Activated CD8-positive, alpha-beta memory T cell treated with anti-CD3 and anti-CD28 coated beads, Interleukin-2, amount 10 ng/mL, durations not matched to agents 7 days and 5 days (primary cell): ENCODE results near the gene SNRNP70. TPM values are rescaled to one million over a fixed set of nuclear protein-coding genes. Genes with fewer than 3 reads are reported as not detected.
A peak's percentile ranks its signal among the peaks of the same experiment; 100 is the strongest.
"Not testable (repeated sequence)": the region's sequence is repeated elsewhere in the genome, so short reads cannot be mapped to it uniquely, and the experiment has no call there.

Source experiments
- ATAC-seq: fragments of 150-1000 bp; cut with Tn5 transposase; one replicate; pipeline ENCODE4 v1.10.0; 2021; ENCODE audit warnings: moderate library complexity
- CTCF ChIA-PET: fragments of 350-600 bp; sonication (Branson Sonifier 250); formaldehyde crosslinking; loops from one replicate; lab custom pipeline; 2021; ENCODE audit warnings: antibody characterized with exemption; lab: Charles Lee
- DNase-seq: peaks from one replicate; pipeline ENCODE4 v3.0.0-alpha.2; 2020
- H3K27ac Mint-ChIP-seq: one replicate; pipeline ENCODE4 v1.8.0; 2021; ENCODE audit warnings: mild to moderate bottlenecking, mixed read lengths
- H3K27me3 Mint-ChIP-seq: one replicate; pipeline ENCODE4 v1.8.0; 2021; ENCODE audit warnings: mixed read lengths
- H3K36me3 Mint-ChIP-seq: one replicate; pipeline ENCODE4 v1.8.0; 2021; ENCODE audit warnings: mild to moderate bottlenecking, mixed read lengths
- H3K4me1 Mint-ChIP-seq: one replicate; pipeline ENCODE4 v1.8.0; 2021; ENCODE audit warnings: mixed read lengths
- H3K4me3 Mint-ChIP-seq: one replicate; pipeline ENCODE4 v1.8.0; 2021; ENCODE audit warnings: mild to moderate bottlenecking, moderate library complexity, mixed read lengths
- H3K9me3 Mint-ChIP-seq: one replicate; pipeline ENCODE4 v1.8.0; 2022; ENCODE audit warnings: low read depth, mixed read lengths
- total RNA-seq, 2 experiments: library from RNA; stranded (reverse); gene quantifications; one replicate each; pipeline ENCODE4 v1.2.3, GENCODE V29; 2021

Gene SNRNP70
- total RNA-seq, 2 experiments from 2014 or later, result 222 to 224 TPM

DNA sequence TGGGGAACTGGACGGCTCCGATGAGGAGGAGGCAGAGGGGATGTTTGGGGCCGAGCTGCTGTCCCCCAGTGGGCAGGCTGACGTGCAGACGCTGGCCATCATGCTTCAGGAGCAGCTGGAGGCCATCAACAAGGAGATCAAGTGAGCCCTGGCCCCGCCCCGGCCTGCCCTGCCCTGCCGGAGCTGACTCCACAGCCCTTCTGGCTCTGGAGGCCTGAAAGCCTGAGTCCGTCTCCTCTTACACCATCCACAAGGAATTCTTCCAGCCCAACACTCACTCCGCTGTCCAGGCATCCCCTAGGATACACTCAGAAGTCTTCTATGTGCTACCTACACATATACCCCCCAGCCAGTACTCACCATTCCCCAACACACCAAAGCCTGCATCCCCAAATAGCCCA lies 51.5 kb downstream of the SNRNP70 start:
- H3K9me3 Mint-ChIP-seq, result no peaks in the 10 kb centered on the region
- peaks cover 9% of the 10 kb centered on the region for H3K4me1 Mint-ChIP-seq
- no peak overlapping the region for H3K27ac Mint-ChIP-seq
- no peaks in the 10 kb centered on the region for H3K36me3 Mint-ChIP-seq
- no peak overlapping the region for H3K4me3 Mint-ChIP-seq
- H3K27me3 Mint-ChIP-seq, result peaks cover 6% of the 10 kb centered on the region
- DNase-seq (no peak), ATAC-seq (no peak)
- CTCF ChIA-PET, result interaction anchor here (0.6 to 1.4 kb wide), 3 partner anchors 39 to 143 kb away, joined by 3 to 6 read pairs (median 3); partner anchors contain the start of gene RUVBL2

DNA sequence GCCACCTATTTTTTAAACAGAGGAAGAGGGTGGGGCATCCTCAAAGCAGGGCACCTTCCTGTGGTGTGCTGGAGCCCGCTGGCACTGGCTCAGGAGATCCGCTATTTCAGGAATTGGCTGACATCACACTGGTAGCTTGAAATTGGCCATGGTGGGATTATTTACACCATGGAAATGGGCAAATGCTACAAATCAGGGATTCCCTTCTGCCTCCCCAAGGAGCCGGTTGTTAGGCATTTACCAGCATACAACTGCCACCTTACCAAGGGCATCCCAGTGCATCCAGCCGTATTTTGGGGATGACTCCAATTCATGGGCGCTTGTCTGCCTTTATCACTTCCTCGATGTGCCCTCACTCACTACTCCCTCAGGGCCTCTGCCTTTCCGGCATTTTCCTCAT lies 55.7 kb downstream of the SNRNP70 start:
- peaks cover 8% of the 10 kb centered on the region for H3K27me3 Mint-ChIP-seq
- H3K27ac Mint-ChIP-seq, result no peak overlapping the region
- H3K4me3 Mint-ChIP-seq, result no peak overlapping the region
- no peak for DNase-seq
- H3K36me3 Mint-ChIP-seq, result no peaks in the 10 kb centered on the region
- H3K9me3 Mint-ChIP-seq, result no peaks in the 10 kb centered on the region
- H3K4me1 Mint-ChIP-seq, result peaks cover 15% of the 10 kb centered on the region
- CTCF ChIA-PET, result interaction anchor here (0.7 to 1.0 kb wide), 2 partner anchors 13 to 43 kb away, joined by 3 to 5 read pairs; no protein-coding TSS in a partner anchor
- ATAC-seq, result no peak

- CTCF ChIA-PET, result interaction anchor here (1.0 kb wide), 1 partner anchor 43 kb away, joined by 5 read pairs; no protein-coding TSS in a partner anchor
- Mint-ChIP-seq H3K9me3 (no peaks in the 10 kb centered on the region), H3K4me3 (no peak overlapping the region)
Observed at GRCh38 chr19:49141352-49141751, 56.1 kb downstream of the SNRNP70 start.

DNA sequence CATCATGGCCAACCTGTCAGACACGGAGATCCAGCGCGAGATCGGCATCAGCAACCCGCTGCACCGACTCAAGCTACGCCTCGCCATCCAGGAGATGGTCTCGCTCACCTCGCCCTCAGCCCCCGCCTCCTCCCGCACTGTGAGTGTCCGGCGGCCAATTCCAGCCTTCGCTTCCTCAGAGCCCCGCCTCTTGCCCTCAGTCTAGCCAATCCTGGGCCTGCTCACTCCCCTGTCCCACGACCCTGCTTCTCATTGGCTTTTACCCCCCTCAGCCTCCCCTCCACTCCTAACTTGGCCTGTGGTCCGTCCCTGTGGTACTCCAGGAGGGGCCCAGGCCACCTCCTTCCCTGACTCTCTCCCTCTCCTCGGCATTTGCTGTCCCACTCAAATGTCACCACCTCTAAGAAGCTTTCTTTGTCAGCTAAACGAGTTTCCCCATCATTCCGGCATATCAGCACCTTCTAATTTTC lies 57.6 kb downstream of the SNRNP70 start:
- DNase-seq (peak; percentile 85), ATAC-seq (peak; percentile 96)
- no peaks in the 10 kb centered on the region for H3K36me3 Mint-ChIP-seq
- CTCF ChIA-PET, result interaction anchor here (2.3 kb wide), 1 partner anchor 45 kb away, joined by 16 read pairs; no protein-coding TSS in a partner anchor
- no peak overlapping the region for H3K27ac Mint-ChIP-seq
- H3K9me3 Mint-ChIP-seq, result no peaks in the 10 kb centered on the region
- peaks cover 22% of the 10 kb centered on the region for H3K27me3 Mint-ChIP-seq
- peak overlapping the region; percentile 71 for H3K4me3 Mint-ChIP-seq
- peaks cover 16% of the 10 kb centered on the region for H3K4me1 Mint-ChIP-seq

More at GRCh38 chr19:49141352-49141751, 56.1 kb downstream of the SNRNP70 start:
- no peak for DNase-seq
- no peak overlapping the region for H3K27ac Mint-ChIP-seq
- H3K36me3 Mint-ChIP-seq, result no peaks in the 10 kb centered on the region
- H3K27me3 Mint-ChIP-seq, result peaks cover 10% of the 10 kb centered on the region
- peaks cover 16% of the 10 kb centered on the region for H3K4me1 Mint-ChIP-seq
- no peak for ATAC-seq

- Mint-ChIP-seq H3K27ac (no peak overlapping the region), H3K9me3 (no peaks in the 10 kb centered on the region), H3K27me3 (peaks cover 46% of the 10 kb centered on the region), H3K36me3 (no peaks in the 10 kb centered on the region), H3K4me1 (peaks cover 33% of the 10 kb centered on the region), H3K4me3 (no peak overlapping the region)
- ATAC-seq (peak; percentile 45), DNase-seq (peak; percentile 83)
- CTCF ChIA-PET, result interaction anchor here (0.5 to 3.4 kb wide), 25 partner anchors 10 to 357 kb away, joined by 3 to 23 read pairs (median 4); partner anchors contain the start of genes GYS1, LIN7B and RUVBL2
Observed at GRCh38 chr19:49145573-49146407, 60.5 kb downstream of the SNRNP70 start.

- peaks cover 50% of the 10 kb centered on the region for H3K27me3 Mint-ChIP-seq
- not testable (repeated sequence) for H3K4me3 Mint-ChIP-seq, H3K36me3 Mint-ChIP-seq, ATAC-seq, H3K27ac Mint-ChIP-seq, DNase-seq, H3K9me3 Mint-ChIP-seq
- H3K4me1 Mint-ChIP-seq, result peaks cover 35% of the 10 kb centered on the region
- CTCF ChIA-PET, result interaction anchor here (0.6 to 3.4 kb wide), 20 partner anchors 11 to 356 kb away, joined by 3 to 23 read pairs (median 4); partner anchors contain the start of genes GYS1, LIN7B and RUVBL2
Observed at GRCh38 chr19:49146408-49146770, 61.1 kb downstream of the SNRNP70 start.

- H3K4me3 Mint-ChIP-seq, result no peak overlapping the region
Observed at GRCh38 chr19:49148044-49148682, 62.9 kb downstream of the SNRNP70 start.

DNA sequence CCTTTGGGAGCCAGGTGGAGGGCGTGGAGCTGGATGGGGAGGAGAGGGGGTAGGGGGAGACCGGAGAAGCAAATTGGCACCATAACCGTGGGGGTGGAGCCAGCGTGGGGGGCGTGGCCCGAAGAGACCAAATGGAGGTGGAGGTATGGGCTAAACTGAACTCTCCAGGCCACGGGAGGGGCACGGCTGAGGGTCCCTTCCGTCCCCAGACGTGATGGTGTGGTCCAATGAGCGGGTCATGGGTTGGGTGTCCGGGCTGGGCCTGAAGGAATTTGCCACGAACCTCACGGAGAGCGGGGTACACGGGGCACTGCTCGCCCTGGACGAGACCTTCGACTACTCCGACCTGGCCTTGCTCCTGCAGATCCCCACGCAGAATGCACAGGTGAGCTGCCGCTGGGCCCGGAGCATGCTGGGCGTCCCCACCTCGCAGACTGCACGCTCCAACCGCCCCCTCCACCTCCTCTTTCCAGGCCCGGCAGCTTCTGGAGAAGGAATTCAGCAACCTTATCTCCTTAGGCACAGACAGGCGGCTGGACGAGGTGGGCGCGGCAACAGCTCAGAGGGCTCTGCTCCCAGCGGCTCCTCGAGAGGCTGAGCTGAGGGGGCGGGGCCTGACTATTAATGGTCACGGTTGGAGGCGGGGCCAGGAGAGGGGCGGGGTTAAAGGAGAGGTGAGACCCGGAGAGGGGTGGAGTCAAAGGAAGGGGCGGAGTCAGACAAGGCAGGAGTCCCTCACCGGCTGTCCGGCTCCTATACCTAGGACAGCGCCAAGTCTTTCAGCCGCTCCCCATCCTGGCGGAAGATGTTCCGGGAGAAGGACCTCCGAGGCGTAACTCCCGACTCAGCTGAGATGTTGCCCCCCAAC lies 63.8 kb downstream of the SNRNP70 start:
- Mint-ChIP-seq H3K36me3 (no peaks in the 10 kb centered on the region), H3K9me3 (no peaks in the 10 kb centered on the region), H3K4me1 (peaks cover 32% of the 10 kb centered on the region), H3K27ac (no peak overlapping the region), H3K27me3 (peaks cover 60% of the 10 kb centered on the region), H3K4me3 (peak overlapping the region; percentile 28)
- CTCF ChIA-PET, result interaction anchor here (0.8 to 3.6 kb wide), 5 partner anchors 22 to 156 kb away, joined by 3 to 20 read pairs (median 6); partner anchors contain the start of genes GYS1, LIN7B and RUVBL2
- peak; percentile 91 for DNase-seq
- peak; percentile 54 for ATAC-seq

More at GRCh38 chr19:49148044-49148682, 62.9 kb downstream of the SNRNP70 start:
- peaks cover 55% of the 10 kb centered on the region for H3K27me3 Mint-ChIP-seq
- H3K4me1 Mint-ChIP-seq, result peaks cover 32% of the 10 kb centered on the region
- H3K36me3 Mint-ChIP-seq, result no peaks in the 10 kb centered on the region
- no peak overlapping the region for H3K27ac Mint-ChIP-seq
- CTCF ChIA-PET, result interaction anchor here (0.8 to 3.6 kb wide), 8 partner anchors 21 to 155 kb away, joined by 3 to 20 read pairs (median 4); partner anchors contain the start of genes GYS1, LIN7B and RUVBL2
- no peaks in the 10 kb centered on the region for H3K9me3 Mint-ChIP-seq
- no peak for DNase-seq
- ATAC-seq, result no peak

DNA sequence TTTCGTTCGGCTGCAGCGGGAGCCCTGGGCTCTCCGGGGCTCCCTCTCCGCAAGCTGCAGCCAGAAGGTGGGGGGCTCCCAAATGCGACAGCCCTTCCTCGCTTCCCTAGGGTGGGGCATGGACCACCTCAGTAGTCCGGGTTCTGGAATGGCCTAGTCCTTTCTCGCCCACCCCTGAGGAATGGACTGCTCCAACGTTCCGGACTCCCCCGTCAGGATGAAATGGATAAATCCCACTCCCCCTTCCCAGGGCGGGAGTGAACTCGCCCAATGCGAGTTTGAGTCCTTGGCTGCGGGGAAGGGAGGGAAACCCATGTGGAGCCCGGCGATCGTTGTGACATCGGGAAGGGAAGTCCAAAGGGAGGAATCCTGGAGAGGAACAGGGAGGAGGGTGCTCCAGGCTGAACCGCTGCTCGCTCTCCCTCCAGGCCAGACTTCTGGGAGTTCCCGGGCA lies 64.4 kb downstream of the SNRNP70 start:
- DNase-seq (no peak), ATAC-seq (no peak)
- Mint-ChIP-seq H3K27me3 (peaks cover 67% of the 10 kb centered on the region), H3K9me3 (no peaks in the 10 kb centered on the region), H3K4me1 (peaks cover 32% of the 10 kb centered on the region), H3K4me3 (peak overlapping the region; percentile 69), H3K36me3 (no peaks in the 10 kb centered on the region), H3K27ac (no peak overlapping the region)
- CTCF ChIA-PET, result interaction anchor here (1.3 to 3.6 kb wide), 3 partner anchors 35 to 52 kb away, joined by 4 to 20 read pairs (median 17); partner anchors contain the start of gene LIN7B

DNA sequence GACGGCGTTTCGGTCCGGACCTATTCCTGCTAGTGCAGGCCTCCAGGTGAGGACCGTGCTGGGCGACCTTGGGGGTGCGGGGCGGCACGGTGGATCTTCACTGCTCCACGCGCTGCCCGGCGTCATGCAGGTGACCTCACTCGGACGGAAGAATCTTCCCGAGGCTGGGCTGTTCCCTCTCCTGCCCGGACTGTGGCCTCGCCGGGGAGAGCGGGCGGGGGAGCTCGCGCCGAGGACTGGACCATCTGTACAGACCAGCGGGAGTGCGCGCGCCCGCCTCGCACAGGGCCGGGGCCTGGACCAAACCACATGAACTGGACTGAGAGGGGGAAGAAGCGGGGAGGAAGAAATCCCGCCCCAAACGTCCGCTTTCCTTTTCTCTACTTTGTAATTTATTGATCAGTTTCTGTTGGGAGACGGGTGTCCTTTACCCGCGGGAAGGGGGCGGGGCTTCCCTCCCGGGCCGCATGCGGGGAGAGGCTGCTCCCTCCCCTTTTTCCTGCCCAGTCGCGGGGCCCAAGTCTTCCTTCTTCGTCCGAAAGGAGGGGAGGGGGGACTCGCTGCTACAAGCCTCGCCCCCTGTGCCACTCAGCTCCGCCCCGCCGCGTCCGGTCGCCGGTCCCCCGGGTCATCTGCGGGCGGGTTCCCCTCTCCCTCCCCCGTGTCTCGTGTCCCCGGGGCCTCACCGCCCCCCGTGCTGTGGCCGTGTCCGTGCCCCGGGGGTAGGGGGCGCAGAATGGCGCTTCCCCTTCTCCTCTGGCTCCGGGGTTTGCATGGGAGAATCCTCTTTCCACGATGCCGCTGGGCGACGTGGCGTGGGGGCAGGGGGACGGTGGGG lies 65.1 kb downstream of the SNRNP70 start:
- CTCF ChIA-PET, result interaction anchor here (1.3 to 3.6 kb wide), 5 partner anchors 36 to 150 kb away, joined by 3 to 20 read pairs (median 10); partner anchors contain the start of gene LIN7B
- H3K27ac Mint-ChIP-seq, result no peak overlapping the region
- H3K36me3 Mint-ChIP-seq, result no peaks in the 10 kb centered on the region
- peak; percentile 56 for DNase-seq
- H3K9me3 Mint-ChIP-seq, result no peaks in the 10 kb centered on the region
- H3K4me1 Mint-ChIP-seq, result peaks cover 30% of the 10 kb centered on the region
- H3K27me3 Mint-ChIP-seq, result peaks cover 69% of the 10 kb centered on the region
- ATAC-seq, result peak; percentile 26
- H3K4me3 Mint-ChIP-seq, result peak overlapping the region; percentile 69

GRCh38 chr19:49150944-49151243 lies 65.6 kb downstream of the SNRNP70 start:
- no peaks in the 10 kb centered on the region for H3K36me3 Mint-ChIP-seq
- no peak for ATAC-seq
- no peaks in the 10 kb centered on the region for H3K9me3 Mint-ChIP-seq
- no peak overlapping the region for H3K27ac Mint-ChIP-seq
- CTCF ChIA-PET, result interaction anchor here (1.0 to 1.9 kb wide), 3 partner anchors 53 to 151 kb away, joined by 3 to 10 read pairs (median 4); no protein-coding TSS in a partner anchor
- H3K4me3 Mint-ChIP-seq, result no peak overlapping the region
- H3K27me3 Mint-ChIP-seq, result peaks cover 69% of the 10 kb centered on the region
- no peak for DNase-seq
- peaks cover 25% of the 10 kb centered on the region for H3K4me1 Mint-ChIP-seq
